Trophoblast cell (in vitro differentiated cells and primary cell): ENCODE measurements around the gene ZBTB1.

ENCODE experiments used
- DNase-seq, 2 donors: peaks; one replicate each; pipeline ENCODE4 v3.0.0-alpha.2; 2016
- H2AFZ ChIP-seq: 2 replicates; pipeline ENCODE4 v1.6.1; 2013; ENCODE audit warnings: low read length, moderate library complexity, mild to moderate bottlenecking; ENCODE audit not compliant: insufficient read depth, poor library complexity
- H2AK5ac ChIP-seq: 2 replicates; pipeline ENCODE4 v1.6.1; 2013; ENCODE audit warnings: mild to moderate bottlenecking, low read length
- H2BK120ac ChIP-seq: 2 replicates; pipeline ENCODE4 v1.6.1; 2013; ENCODE audit warnings: low read length, mild to moderate bottlenecking, moderate library complexity; ENCODE audit not compliant: insufficient read depth, poor library complexity
- H2BK12ac ChIP-seq: 2 replicates; pipeline ENCODE4 v1.6.1; 2013; ENCODE audit warnings: mild to moderate bottlenecking, low read length, moderate library complexity
- H2BK5ac ChIP-seq: 2 replicates; pipeline ENCODE4 v1.6.1; 2013; ENCODE audit warnings: low read length, low read depth, moderate library complexity, mild to moderate bottlenecking; ENCODE audit not compliant: poor library complexity
- H3K14ac ChIP-seq: 2 replicates; pipeline ENCODE4 v1.6.1; 2013; ENCODE audit warnings: mild to moderate bottlenecking, low read length
- H3K18ac ChIP-seq: 2 replicates; pipeline ENCODE4 v1.6.1; 2013; ENCODE audit warnings: mild to moderate bottlenecking, low read length
- H3K23ac ChIP-seq: 2 replicates; pipeline ENCODE4 v1.6.1; 2013; ENCODE audit warnings: low read length
- H3K27ac ChIP-seq: 2 replicates; pipeline ENCODE4 v1.5.1; 2013; ENCODE audit warnings: low read depth, mild to moderate bottlenecking, inconsistent platforms, low read length, moderate library complexity
- H3K27me3 ChIP-seq: 2 replicates; pipeline ENCODE4 v1.6.1; 2013; ENCODE audit warnings: inconsistent platforms, mild to moderate bottlenecking, low read length, moderate library complexity; ENCODE audit not compliant: insufficient read depth
- H3K36me3 ChIP-seq, 2 experiments: 1 replicate in 1 of 2; 2 replicates in 1 of 2; pipeline ENCODE4 v1.6.1; 2013; ENCODE audit warnings: low read length in 2 of 2, mild to moderate bottlenecking in 2 of 2, moderate library complexity in 1 of 2; ENCODE audit not compliant: insufficient read depth in 2 of 2, control insufficient read depth in 1 of 2
- H3K4ac ChIP-seq: 2 replicates; pipeline ENCODE4 v1.6.1; 2013; ENCODE audit warnings: low read depth, mild to moderate bottlenecking, low read length, moderate library complexity
- H3K4me1 ChIP-seq, 2 experiments: 1 replicate in 1 of 2; 2 replicates in 1 of 2; pipeline ENCODE4 v1.6.1; 2013; ENCODE audit warnings: low read length in 2 of 2, mild to moderate bottlenecking in 2 of 2, moderate library complexity in 1 of 2; ENCODE audit not compliant: insufficient read depth in 2 of 2, control insufficient read depth in 1 of 2
- H3K4me2 ChIP-seq: 2 replicates; pipeline ENCODE4 v1.6.1; 2013; ENCODE audit warnings: inconsistent platforms, mild to moderate bottlenecking, low read length, moderate library complexity
- H3K4me3 ChIP-seq: 2 replicates; pipeline ENCODE4 v1.5.1; 2013; ENCODE audit warnings: mild to moderate bottlenecking, low read depth, low read length, inconsistent platforms
- H3K79me1 ChIP-seq: one replicate; pipeline ENCODE4 v1.6.1; 2013; ENCODE audit warnings: low read length
- H3K79me2 ChIP-seq: 2 replicates; pipeline ENCODE4 v1.6.1; 2013; ENCODE audit warnings: low read length, mild to moderate bottlenecking; ENCODE audit not compliant: control insufficient read depth, insufficient read depth, poor library complexity
- H3K9ac ChIP-seq: 2 replicates; pipeline ENCODE4 v1.6.1; 2013; ENCODE audit warnings: mild to moderate bottlenecking, low read length
- H3K9me3 ChIP-seq: 2 replicates; pipeline ENCODE4 v1.6.1; 2013; ENCODE audit warnings: low read depth, mild to moderate bottlenecking, control low read depth, inconsistent platforms, low read length; ENCODE audit not compliant: insufficient read depth
- H4K12ac ChIP-seq: 2 replicates; pipeline ENCODE4 v1.6.1; 2013; ENCODE audit warnings: low read depth, mild to moderate bottlenecking, low read length, moderate library complexity
- H4K8ac ChIP-seq: 2 replicates; pipeline ENCODE4 v1.6.1; 2013; ENCODE audit warnings: low read depth, mild to moderate bottlenecking, low read length, moderate library complexity
- H4K91ac ChIP-seq: one replicate; pipeline ENCODE4 v1.6.1; 2013; ENCODE audit warnings: low read depth, mild to moderate bottlenecking, low read length, moderate library complexity
- WGBS: extraction: QIAGEN DNeasy Blood & Tissue Kit; methylation state at CpG from one replicate; pipeline ENCODE4 v1.1.7; 2013; ENCODE audit warnings: missing lambda C conversion rate; ENCODE audit not compliant: insufficient read length, insufficient coverage; ENCODE audit errors: extremely low coverage; 5-methylcytosine and 5-hydroxymethylcytosine counted together

The ZBTB1 gene

DNA sequence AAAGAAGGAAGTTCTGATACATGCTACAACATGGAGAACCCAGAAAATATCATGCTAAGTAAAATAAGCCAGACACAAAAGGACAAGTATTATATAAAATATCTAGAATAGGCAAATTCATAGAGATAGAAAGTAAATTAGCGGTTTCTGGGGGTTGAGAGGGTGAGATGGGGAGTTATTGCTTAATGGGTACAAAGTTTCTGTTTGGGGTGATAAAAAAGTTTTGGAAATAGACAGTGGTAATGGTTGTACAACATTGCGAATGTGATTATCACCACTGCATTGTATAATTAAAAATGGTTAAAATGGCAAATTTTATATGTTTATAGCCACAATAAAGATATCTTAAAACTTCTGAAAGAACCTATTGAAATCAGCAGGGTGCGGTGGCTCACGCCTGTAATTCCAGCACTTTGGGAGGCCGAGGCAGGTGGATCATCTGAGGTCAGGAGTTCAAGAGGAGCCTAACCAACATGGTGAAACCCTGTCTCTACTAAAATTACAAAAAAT is 15.9 kb upstream of the ZBTB1 start:
- H3K79me1 ChIP-seq, result no peaks in the 10 kb centered on the region
- H4K8ac ChIP-seq, result no peak overlapping the region
- no peak overlapping the region for H3K14ac ChIP-seq
- H3K4me1 ChIP-seq, result no peaks in the 10 kb centered on the region
- H3K23ac ChIP-seq, result no peak overlapping the region
- no peak overlapping the region for H2AFZ ChIP-seq
- H3K4ac ChIP-seq, result no peak overlapping the region
- H3K4me2 ChIP-seq, result no peak overlapping the region
- no peak overlapping the region for H2AK5ac ChIP-seq
- WGBS, result no CpG with 5 or more reads among the region's 5 CpGs
- H2BK5ac ChIP-seq, result no peak overlapping the region
- H3K27ac ChIP-seq, result no peak overlapping the region
- peaks cover 11 to 16% of the 10 kb centered on the region in 2 experiments for H3K36me3 ChIP-seq
- H4K91ac ChIP-seq, result no peak overlapping the region
- no peak overlapping the region for H3K4me3 ChIP-seq
- no peak overlapping the region for H2BK120ac ChIP-seq
- H3K27me3 ChIP-seq, result no peaks in the 10 kb centered on the region
- no peaks in the 10 kb centered on the region for H3K79me2 ChIP-seq
- no peak overlapping the region for H3K9ac ChIP-seq
- no peaks in the 10 kb centered on the region for H3K9me3 ChIP-seq
- no peak overlapping the region for H4K12ac ChIP-seq
- no peak overlapping the region for H3K18ac ChIP-seq
- DNase-seq, result no peak
- no peak overlapping the region for H2BK12ac ChIP-seq

DNA sequence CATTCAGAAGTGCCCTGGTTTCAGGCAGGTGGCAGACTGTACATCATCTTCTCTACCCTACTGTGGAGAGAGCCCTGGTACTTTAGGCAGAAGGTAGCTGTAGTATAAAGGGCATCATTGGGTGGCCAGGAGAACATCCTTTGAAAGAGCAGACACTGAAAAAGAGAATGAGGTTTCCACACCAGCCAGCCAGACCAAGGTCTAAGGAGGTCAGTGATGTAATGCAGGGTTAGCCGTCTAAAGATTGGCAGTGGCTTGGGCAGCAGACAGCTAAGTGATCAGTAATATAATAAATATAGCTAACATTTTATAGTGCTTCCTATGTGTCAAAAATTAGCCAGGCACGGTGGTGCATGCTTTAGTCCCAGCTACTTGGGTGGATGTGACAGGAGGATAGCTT is 12.9 kb upstream of the ZBTB1 start:
- WGBS, result no CpG with 5 or more reads among the region's 2 CpGs
- Histone ChIP-seq H3K4me1 (peaks cover 0 to 2% of the 10 kb centered on the region in 2 experiments), H3K36me3 (peaks cover 11 to 15% of the 10 kb centered on the region in 2 experiments), H3K14ac (no peak overlapping the region), H3K79me1 (peaks cover 3% of the 10 kb centered on the region), H3K9ac (no peak overlapping the region), H2BK12ac (no peak overlapping the region), H4K91ac (no peak overlapping the region), H4K8ac (no peak overlapping the region), H2BK5ac (no peak overlapping the region), H2AFZ (no peak overlapping the region), H3K18ac (no peak overlapping the region), H3K9me3 (no peaks in the 10 kb centered on the region), H3K4ac (no peak overlapping the region), H2AK5ac (no peak overlapping the region), H3K79me2 (no peaks in the 10 kb centered on the region), H3K27ac (no peak overlapping the region), H3K4me2 (no peak overlapping the region), H3K4me3 (no peak overlapping the region), H2BK120ac (no peak overlapping the region), H3K27me3 (no peaks in the 10 kb centered on the region), H3K23ac (no peak overlapping the region), H4K12ac (no peak overlapping the region)
- no peak for DNase-seq

DNA sequence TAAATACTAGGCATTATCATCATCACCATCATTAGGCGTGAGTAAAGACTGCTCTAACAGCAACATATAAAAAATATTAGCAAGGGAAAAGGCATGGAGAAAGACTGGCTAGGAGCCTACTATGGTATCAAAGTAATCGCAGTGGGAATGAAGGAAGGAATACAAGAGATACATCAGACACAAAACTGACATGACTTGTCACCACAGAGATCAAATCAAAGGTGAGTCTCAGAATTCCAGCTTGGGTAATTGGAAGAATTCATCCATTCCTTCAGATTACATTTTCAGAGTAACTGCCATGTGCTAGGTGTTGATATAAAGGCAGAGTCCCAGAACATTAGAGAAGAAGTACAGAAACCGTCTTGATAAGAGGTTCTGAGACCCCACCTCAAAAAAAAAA is 11.1 kb upstream of the ZBTB1 start:
- H3K4me1 ChIP-seq, result peaks cover 0 to 4% of the 10 kb centered on the region in 2 experiments
- H4K12ac ChIP-seq, result no peak overlapping the region
- no peak overlapping the region for H3K14ac ChIP-seq
- H3K27me3 ChIP-seq, result no peaks in the 10 kb centered on the region
- H2AK5ac ChIP-seq, result no peak overlapping the region
- H3K23ac ChIP-seq, result no peak overlapping the region
- no peaks in the 10 kb centered on the region for H3K79me2 ChIP-seq
- H3K9ac ChIP-seq, result no peak overlapping the region
- H2BK5ac ChIP-seq, result no peak overlapping the region
- no peak overlapping the region for H3K4me2 ChIP-seq
- H2BK12ac ChIP-seq, result no peak overlapping the region
- H3K4ac ChIP-seq, result no peak overlapping the region
- H2AFZ ChIP-seq, result no peak overlapping the region
- peaks cover 3% of the 10 kb centered on the region for H3K79me1 ChIP-seq
- H3K36me3 ChIP-seq, result peaks cover 3 to 10% of the 10 kb centered on the region in 2 experiments
- H4K8ac ChIP-seq, result no peak overlapping the region
- no peak overlapping the region for H3K18ac ChIP-seq
- DNase-seq, result no peak
- no peak overlapping the region for H3K27ac ChIP-seq
- no peaks in the 10 kb centered on the region for H3K9me3 ChIP-seq
- H4K91ac ChIP-seq, result no peak overlapping the region
- whole genome bisulfite sequencing, result no CpG with 5 or more reads among the region's 3 CpGs
- no peak overlapping the region for H3K4me3 ChIP-seq
- no peak overlapping the region for H2BK120ac ChIP-seq

DNA sequence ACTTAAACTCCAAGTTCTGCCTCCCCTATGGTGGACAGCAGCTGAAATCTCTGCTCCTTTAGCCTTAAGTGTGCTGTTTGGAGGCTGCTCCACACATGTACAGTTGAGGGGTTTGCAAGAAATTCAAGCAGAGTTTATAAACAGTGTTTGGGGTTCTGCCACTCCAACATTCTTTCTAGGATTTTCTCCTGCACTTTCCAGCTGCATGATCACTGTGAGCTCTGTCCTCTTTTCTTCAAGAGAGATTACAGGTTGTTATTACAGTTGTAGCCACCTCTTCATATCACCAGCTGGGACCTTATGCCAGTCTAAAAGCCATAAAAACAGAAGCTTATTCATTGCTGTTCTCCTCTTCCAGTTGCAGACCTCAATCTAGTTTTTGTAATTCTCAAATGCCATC is 9.3 kb upstream of the ZBTB1 start:
- no peak overlapping the region for H3K4ac ChIP-seq
- no peak overlapping the region for H3K14ac ChIP-seq
- H2BK120ac ChIP-seq, result no peak overlapping the region
- H3K4me1 ChIP-seq, result peaks cover 0 to 4% of the 10 kb centered on the region in 2 experiments
- no peak overlapping the region for H3K4me2 ChIP-seq
- H2AK5ac ChIP-seq, result no peak overlapping the region
- H2BK12ac ChIP-seq, result no peak overlapping the region
- no peak overlapping the region for H4K91ac ChIP-seq
- no peak overlapping the region for H3K9ac ChIP-seq
- no peak overlapping the region for H2BK5ac ChIP-seq
- DNase-seq, result no peak
- H3K36me3 ChIP-seq, result peaks cover 0 to 2% of the 10 kb centered on the region in 2 experiments
- no peak overlapping the region for H3K4me3 ChIP-seq
- no peaks in the 10 kb centered on the region for H3K27me3 ChIP-seq
- H3K27ac ChIP-seq, result no peak overlapping the region
- no peak overlapping the region for H2AFZ ChIP-seq
- no peak overlapping the region for H4K12ac ChIP-seq
- no peak overlapping the region for H3K23ac ChIP-seq
- no peaks in the 10 kb centered on the region for H3K9me3 ChIP-seq
- H3K18ac ChIP-seq, result no peak overlapping the region
- no peaks in the 10 kb centered on the region for H3K79me2 ChIP-seq
- no peak overlapping the region for H4K8ac ChIP-seq
- peaks cover 3% of the 10 kb centered on the region for H3K79me1 ChIP-seq
